Spleen (tissue), 7 donors: ENCODE results near the gene AFF4.

Experiments used
- POLR2A ChIP-seq, 3 donors: fragments of 450-650 bp; IDR thresholded peaks; one replicate each; pipeline ENCODE4 v1.5.1; 2017; ENCODE audit warnings: antibody characterized with exemption in 3 of 3, mild to moderate bottlenecking in 1 of 3
- POLR2AphosphoS5 ChIP-seq, 3 donors: sonication (generic); formaldehyde crosslinking; IDR thresholded peaks; one replicate each; pipeline ENCODE4 v1.5.1; 2017; ENCODE audit warnings: antibody characterized with exemption in 3 of 3
- TF ChIP-seq, protein P1 (sequence below), 11 experiments: fragments of 200-600 bp in 7 of 11; fragments of 450-650 bp in 4 of 11; sonication (generic) in 4 of 11; IDR thresholded peaks in 8 of 11; conservative IDR thresholded peaks in 3 of 11; 1 replicate in 7 of 11; 2 replicates in 4 of 11; pipeline versions ENCODE4 v1.4.0 to v1.8.0; 2016 to 2021; ENCODE audit warnings: antibody characterized with exemption in 11 of 11, inconsistent platforms in 4 of 11, mild to moderate bottlenecking in 1 of 11
- donor health status: DM: no; HTN: no; CAD: no; lungs with moderate emphysema.
- donor health status: DM: no; HTN: no; CAD: no.
- donor health status: DM: no; HTN: no; CAD: no.

DNA sequence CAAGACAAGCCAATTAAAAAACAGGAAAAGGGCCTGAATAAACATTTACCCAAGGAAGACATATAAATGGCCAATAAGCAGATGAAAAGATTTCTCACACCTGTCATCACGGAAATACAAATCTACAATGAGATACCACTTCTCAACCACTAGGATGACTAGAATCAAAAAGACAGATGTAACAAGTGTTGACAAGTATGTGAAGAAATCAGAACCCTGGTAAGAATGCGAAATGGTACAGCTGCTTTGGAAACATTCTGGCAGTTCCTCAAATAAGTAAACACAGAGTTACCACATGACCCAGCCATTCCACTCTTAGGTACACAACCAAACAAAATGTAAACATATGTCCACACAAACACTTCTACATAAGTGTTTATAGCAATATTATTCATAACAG, 57.5 kb downstream of the AFF4 start:
- TF ChIP-seq POLR2A (IDR thresholded peaks at IDR 0.05) (no peak), POLR2AphosphoS5 (IDR thresholded peaks at IDR 0.05) (no peak)
- TF ChIP-seq, protein P1, sequence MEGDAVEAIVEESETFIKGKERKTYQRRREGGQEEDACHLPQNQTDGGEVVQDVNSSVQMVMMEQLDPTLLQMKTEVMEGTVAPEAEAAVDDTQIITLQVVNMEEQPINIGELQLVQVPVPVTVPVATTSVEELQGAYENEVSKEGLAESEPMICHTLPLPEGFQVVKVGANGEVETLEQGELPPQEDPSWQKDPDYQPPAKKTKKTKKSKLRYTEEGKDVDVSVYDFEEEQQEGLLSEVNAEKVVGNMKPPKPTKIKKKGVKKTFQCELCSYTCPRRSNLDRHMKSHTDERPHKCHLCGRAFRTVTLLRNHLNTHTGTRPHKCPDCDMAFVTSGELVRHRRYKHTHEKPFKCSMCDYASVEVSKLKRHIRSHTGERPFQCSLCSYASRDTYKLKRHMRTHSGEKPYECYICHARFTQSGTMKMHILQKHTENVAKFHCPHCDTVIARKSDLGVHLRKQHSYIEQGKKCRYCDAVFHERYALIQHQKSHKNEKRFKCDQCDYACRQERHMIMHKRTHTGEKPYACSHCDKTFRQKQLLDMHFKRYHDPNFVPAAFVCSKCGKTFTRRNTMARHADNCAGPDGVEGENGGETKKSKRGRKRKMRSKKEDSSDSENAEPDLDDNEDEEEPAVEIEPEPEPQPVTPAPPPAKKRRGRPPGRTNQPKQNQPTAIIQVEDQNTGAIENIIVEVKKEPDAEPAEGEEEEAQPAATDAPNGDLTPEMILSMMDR (IDR thresholded peaks at IDR 0.05 in 8 of 11, conservative IDR thresholded peaks at IDR 0.05 in 3 of 11): no peak
